H1 (cell line): ENCODE results near the gene MGAT5. TPM values are rescaled to one million over a fixed set of nuclear protein-coding genes. Genes with fewer than 3 reads are reported as not detected.

Source experiments
- NANOG ChIP-seq: IDR thresholded peaks from 2 replicates; pipeline ENCODE4 v1.6.1; 2011; ENCODE audit warnings: low read length, low read depth, mild to moderate bottlenecking, inconsistent platforms; ENCODE audit not compliant: insufficient read depth, poor library complexity, severe bottlenecking
- polyA plus RNA-seq, 7 experiments: library from polyadenylated mRNA; depleted of rRNA in 3 of 7; stranded (reverse) in 5 of 7; unstranded in 2 of 7; fragments of >200 nt in 5 of 7; fragments of 200-250 nt in 2 of 7; gene quantifications; 1 replicate in 5 of 7; 2 replicates in 1 of 7; 4 replicates in 1 of 7; pipeline versions ENCODE4 v1.2.1 to v1.2.3, GENCODE V29; 2011 to 2013; ENCODE audit warnings: missing spikeins in 2 of 7, mixed read lengths in 2 of 7
- total RNA-seq: library from RNA; stranded (reverse); fragmentation: NEBNext Ultra II Directional; extraction: Animal tissue kit (Norgen Biotek cat#: 25700); gene quantifications from 2 replicates; pipeline ENCODE4 v1.2.1, GENCODE V29; 2021
- TF ChIP-seq, protein P1 (sequence below), 3 experiments: IDR thresholded peaks; 1 replicate in 2 of 3; 2 replicates in 1 of 3; pipeline versions ENCODE4 v1.5.1 to v1.6.1; 2011; ENCODE audit warnings: low read length in 3 of 3, mild to moderate bottlenecking in 3 of 3, inconsistent platforms in 2 of 3, low read depth in 1 of 3, moderate library complexity in 1 of 3; ENCODE audit not compliant: insufficient read depth in 1 of 3; ENCODE audit errors: control extremely low read depth in 1 of 3
- TF ChIP-seq, protein P2 (sequence below): fragments of 300-600 bp; sonication (generic); IDR thresholded peaks from 2 replicates; pipeline ENCODE4 v1.7.1; 2012; ENCODE audit warnings: low read length, moderate library complexity, mild to moderate bottlenecking, inconsistent platforms; ENCODE audit not compliant: insufficient replicate concordance

MGAT5 gene
- total and polyA plus RNA-seq, 2 of the 8 experiments (the other 6 are each of a cell fraction or from before 2014, with no cell fraction given) = 11.2 to 49.2 TPM

DNA sequence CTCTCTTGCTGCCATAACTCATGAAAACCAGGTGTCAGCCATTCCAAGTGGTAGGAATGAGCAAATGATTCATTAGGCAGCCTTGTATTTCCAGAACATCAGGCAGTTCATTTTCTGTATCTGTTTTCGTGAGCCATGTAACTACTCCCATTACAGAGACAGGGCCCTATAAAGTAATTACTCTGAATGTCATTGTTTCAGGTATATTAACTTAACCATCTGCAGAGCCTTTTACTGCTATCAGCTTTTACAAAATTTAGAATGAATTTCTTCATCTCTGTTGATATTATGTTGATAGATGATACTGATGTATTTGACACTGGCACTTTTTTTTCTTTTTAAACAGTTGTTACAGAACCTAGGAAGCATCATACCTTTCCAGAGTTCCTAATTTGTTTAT is 69.9 kb downstream of the MGAT5 start (continued):
- TF ChIP-seq NANOG = no peak
- TF ChIP-seq, protein P1, sequence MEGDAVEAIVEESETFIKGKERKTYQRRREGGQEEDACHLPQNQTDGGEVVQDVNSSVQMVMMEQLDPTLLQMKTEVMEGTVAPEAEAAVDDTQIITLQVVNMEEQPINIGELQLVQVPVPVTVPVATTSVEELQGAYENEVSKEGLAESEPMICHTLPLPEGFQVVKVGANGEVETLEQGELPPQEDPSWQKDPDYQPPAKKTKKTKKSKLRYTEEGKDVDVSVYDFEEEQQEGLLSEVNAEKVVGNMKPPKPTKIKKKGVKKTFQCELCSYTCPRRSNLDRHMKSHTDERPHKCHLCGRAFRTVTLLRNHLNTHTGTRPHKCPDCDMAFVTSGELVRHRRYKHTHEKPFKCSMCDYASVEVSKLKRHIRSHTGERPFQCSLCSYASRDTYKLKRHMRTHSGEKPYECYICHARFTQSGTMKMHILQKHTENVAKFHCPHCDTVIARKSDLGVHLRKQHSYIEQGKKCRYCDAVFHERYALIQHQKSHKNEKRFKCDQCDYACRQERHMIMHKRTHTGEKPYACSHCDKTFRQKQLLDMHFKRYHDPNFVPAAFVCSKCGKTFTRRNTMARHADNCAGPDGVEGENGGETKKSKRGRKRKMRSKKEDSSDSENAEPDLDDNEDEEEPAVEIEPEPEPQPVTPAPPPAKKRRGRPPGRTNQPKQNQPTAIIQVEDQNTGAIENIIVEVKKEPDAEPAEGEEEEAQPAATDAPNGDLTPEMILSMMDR (IDR thresholded peaks at IDR 0.05; ENCODE audit: control extremely low read depth in 1 of 3, insufficient read depth in 1 of 3, low read depth in 1 of 3, low read length in 3 of 3) = no peak
- TF ChIP-seq, protein P2, sequence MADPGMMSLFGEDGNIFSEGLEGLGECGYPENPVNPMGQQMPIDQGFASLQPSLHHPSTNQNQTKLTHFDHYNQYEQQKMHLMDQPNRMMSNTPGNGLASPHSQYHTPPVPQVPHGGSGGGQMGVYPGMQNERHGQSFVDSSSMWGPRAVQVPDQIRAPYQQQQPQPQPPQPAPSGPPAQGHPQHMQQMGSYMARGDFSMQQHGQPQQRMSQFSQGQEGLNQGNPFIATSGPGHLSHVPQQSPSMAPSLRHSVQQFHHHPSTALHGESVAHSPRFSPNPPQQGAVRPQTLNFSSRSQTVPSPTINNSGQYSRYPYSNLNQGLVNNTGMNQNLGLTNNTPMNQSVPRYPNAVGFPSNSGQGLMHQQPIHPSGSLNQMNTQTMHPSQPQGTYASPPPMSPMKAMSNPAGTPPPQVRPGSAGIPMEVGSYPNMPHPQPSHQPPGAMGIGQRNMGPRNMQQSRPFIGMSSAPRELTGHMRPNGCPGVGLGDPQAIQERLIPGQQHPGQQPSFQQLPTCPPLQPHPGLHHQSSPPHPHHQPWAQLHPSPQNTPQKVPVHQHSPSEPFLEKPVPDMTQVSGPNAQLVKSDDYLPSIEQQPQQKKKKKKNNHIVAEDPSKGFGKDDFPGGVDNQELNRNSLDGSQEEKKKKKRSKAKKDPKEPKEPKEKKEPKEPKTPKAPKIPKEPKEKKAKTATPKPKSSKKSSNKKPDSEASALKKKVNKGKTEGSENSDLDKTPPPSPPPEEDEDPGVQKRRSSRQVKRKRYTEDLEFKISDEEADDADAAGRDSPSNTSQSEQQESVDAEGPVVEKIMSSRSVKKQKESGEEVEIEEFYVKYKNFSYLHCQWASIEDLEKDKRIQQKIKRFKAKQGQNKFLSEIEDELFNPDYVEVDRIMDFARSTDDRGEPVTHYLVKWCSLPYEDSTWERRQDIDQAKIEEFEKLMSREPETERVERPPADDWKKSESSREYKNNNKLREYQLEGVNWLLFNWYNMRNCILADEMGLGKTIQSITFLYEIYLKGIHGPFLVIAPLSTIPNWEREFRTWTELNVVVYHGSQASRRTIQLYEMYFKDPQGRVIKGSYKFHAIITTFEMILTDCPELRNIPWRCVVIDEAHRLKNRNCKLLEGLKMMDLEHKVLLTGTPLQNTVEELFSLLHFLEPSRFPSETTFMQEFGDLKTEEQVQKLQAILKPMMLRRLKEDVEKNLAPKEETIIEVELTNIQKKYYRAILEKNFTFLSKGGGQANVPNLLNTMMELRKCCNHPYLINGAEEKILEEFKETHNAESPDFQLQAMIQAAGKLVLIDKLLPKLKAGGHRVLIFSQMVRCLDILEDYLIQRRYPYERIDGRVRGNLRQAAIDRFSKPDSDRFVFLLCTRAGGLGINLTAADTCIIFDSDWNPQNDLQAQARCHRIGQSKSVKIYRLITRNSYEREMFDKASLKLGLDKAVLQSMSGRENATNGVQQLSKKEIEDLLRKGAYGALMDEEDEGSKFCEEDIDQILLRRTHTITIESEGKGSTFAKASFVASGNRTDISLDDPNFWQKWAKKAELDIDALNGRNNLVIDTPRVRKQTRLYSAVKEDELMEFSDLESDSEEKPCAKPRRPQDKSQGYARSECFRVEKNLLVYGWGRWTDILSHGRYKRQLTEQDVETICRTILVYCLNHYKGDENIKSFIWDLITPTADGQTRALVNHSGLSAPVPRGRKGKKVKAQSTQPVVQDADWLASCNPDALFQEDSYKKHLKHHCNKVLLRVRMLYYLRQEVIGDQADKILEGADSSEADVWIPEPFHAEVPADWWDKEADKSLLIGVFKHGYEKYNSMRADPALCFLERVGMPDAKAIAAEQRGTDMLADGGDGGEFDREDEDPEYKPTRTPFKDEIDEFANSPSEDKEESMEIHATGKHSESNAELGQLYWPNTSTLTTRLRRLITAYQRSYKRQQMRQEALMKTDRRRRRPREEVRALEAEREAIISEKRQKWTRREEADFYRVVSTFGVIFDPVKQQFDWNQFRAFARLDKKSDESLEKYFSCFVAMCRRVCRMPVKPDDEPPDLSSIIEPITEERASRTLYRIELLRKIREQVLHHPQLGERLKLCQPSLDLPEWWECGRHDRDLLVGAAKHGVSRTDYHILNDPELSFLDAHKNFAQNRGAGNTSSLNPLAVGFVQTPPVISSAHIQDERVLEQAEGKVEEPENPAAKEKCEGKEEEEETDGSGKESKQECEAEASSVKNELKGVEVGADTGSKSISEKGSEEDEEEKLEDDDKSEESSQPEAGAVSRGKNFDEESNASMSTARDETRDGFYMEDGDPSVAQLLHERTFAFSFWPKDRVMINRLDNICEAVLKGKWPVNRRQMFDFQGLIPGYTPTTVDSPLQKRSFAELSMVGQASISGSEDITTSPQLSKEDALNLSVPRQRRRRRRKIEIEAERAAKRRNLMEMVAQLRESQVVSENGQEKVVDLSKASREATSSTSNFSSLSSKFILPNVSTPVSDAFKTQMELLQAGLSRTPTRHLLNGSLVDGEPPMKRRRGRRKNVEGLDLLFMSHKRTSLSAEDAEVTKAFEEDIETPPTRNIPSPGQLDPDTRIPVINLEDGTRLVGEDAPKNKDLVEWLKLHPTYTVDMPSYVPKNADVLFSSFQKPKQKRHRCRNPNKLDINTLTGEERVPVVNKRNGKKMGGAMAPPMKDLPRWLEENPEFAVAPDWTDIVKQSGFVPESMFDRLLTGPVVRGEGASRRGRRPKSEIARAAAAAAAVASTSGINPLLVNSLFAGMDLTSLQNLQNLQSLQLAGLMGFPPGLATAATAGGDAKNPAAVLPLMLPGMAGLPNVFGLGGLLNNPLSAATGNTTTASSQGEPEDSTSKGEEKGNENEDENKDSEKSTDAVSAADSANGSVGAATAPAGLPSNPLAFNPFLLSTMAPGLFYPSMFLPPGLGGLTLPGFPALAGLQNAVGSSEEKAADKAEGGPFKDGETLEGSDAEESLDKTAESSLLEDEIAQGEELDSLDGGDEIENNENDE = no peak
